ENCODE data around the gene VPS13C. TPM values are rescaled to one million over a fixed set of nuclear protein-coding genes. Genes with fewer than 3 reads are reported as not detected.
A peak's percentile ranks its signal among the peaks of the same experiment; 100 is the strongest.

Gene VPS13C
- total RNA-seq, 8 experiments from 2014 or later, result 31.2 to 166 (median 63.2) TPM

GRCh38 chr15:61849447-61849846, 210.8 kb downstream of the VPS13C start:
- Histone ChIP-seq H3K4me3 (no peak overlapping the region), H3K4me1 (replicated peaks in 1 of 2) (no peaks in the 10 kb centered on the region), H3K27ac (no peak overlapping the region)
- in situ Hi-C loops (cut with MboI; ENCODE audit: low pct_unique_long_range_greater_than_20kb in 2 of 9, low sequenced_read_pairs in 9 of 9, unreplicated experiment in 9 of 9), result loop anchor here in 5 of 9 experiments (25.0 kb wide), 4 partner anchors 662 to 1487 kb away; no protein-coding TSS in a partner anchor
- ATAC-seq (replicated peaks in 6 of 8), result peak in 2 of 8 experiments; percentile 72 to 75
- WGBS, 10 experiments, result 0 to 100% (median 89%) methylated on average over 1 of the region's 1 CpG; no CpG with 5 or more reads in 2 of the 10 experiments

GRCh38 chr15:61841466-61841865, 218.8 kb downstream of the VPS13C start:
- no peak for ATAC-seq (replicated peaks in 6 of 8)
- Histone ChIP-seq H3K27ac (no peak overlapping the region), H3K4me3 (no peak overlapping the region), H3K4me1 (replicated peaks in 1 of 2) (peaks cover 0 to 3% of the 10 kb centered on the region in 2 donors)
- in situ Hi-C loops (cut with MboI; ENCODE audit: low pct_unique_long_range_greater_than_20kb in 2 of 9, low sequenced_read_pairs in 9 of 9, unreplicated experiment in 9 of 9), result loop anchor here in 5 of 9 experiments (25.0 kb wide), 4 partner anchors 654 to 1479 kb away; no protein-coding TSS in a partner anchor
- 81 to 97% (median 89%) methylated on average over 5 to 9 of the region's 9 CpGs for WGBS, 10 experiments

- no peak overlapping the region for H3K4me3 ChIP-seq
- WGBS, 10 experiments, result 58 to 85% (median 77%) methylated on average over 1 to 9 of the region's 12 CpGs; no CpG with 5 or more reads in 3 of the 10 experiments
Measured at GRCh38 chr15:61840090-61840489, 220.2 kb downstream of the VPS13C start.

GRCh38 chr15:61839546-61839945, 220.7 kb downstream of the VPS13C start:
- in situ Hi-C loops (cut with MboI; ENCODE audit: low pct_unique_long_range_greater_than_20kb in 2 of 9, low sequenced_read_pairs in 9 of 9, unreplicated experiment in 9 of 9), result loop anchor here in 7 of 9 experiments (10.0 to 25.0 kb wide), 5 partner anchors 652 to 1477 kb away; no protein-coding TSS in a partner anchor
- no peak overlapping the region for H3K4me3 ChIP-seq
- H3K27ac ChIP-seq, result no peak overlapping the region
- no peak for ATAC-seq (replicated peaks in 6 of 8)
- H3K4me1 ChIP-seq (replicated peaks in 1 of 2), result peaks cover 3% of the 10 kb centered on the region in 2 donors
- 42 to 100% (median 91%) methylated on average over 2 to 7 of the region's 8 CpGs; no CpG with 5 or more reads in 3 of the 10 experiments for WGBS, 10 experiments

More at GRCh38 chr15:61840090-61840489, 220.2 kb downstream of the VPS13C start:
- no peak for ATAC-seq (replicated peaks in 6 of 8)
- Histone ChIP-seq H3K27ac (no peak overlapping the region), H3K4me1 (replicated peaks in 1 of 2) (peaks cover 3% of the 10 kb centered on the region in 2 donors)
- in situ Hi-C loops (cut with MboI; ENCODE audit: low pct_unique_long_range_greater_than_20kb in 2 of 9, low sequenced_read_pairs in 9 of 9, unreplicated experiment in 9 of 9), result loop anchor here in 5 of 9 experiments (25.0 kb wide), 4 partner anchors 653 to 1478 kb away; no protein-coding TSS in a partner anchor

GRCh38 chr15:61835496-61836106, 224.6 kb downstream of the VPS13C start:
- peak; percentile 57 to 83 (median 76) for ATAC-seq (replicated peaks in 6 of 8)
- Histone ChIP-seq H3K4me1 (replicated peaks in 1 of 2) (peaks cover 3% of the 10 kb centered on the region in 2 donors), H3K4me3 (no peak overlapping the region), H3K27ac (no peak overlapping the region)
- in situ Hi-C loops (cut with MboI; ENCODE audit: low pct_unique_long_range_greater_than_20kb in 2 of 9, low sequenced_read_pairs in 9 of 9, unreplicated experiment in 9 of 9), result loop anchor here in 7 of 9 experiments (10.0 to 25.0 kb wide), 5 partner anchors 648 to 1473 kb away; no protein-coding TSS in a partner anchor
- WGBS, 10 experiments, result 0 to 100% (median 7%) methylated on average over 1 to 4 of the region's 9 CpGs; no CpG with 5 or more reads in 2 of the 10 experiments

- H3K4me1 ChIP-seq (replicated peaks in 1 of 2), result peaks cover 3% of the 10 kb centered on the region in 2 donors
- in situ Hi-C loops (cut with MboI; ENCODE audit: low pct_unique_long_range_greater_than_20kb in 2 of 9, low sequenced_read_pairs in 9 of 9, unreplicated experiment in 9 of 9), result loop anchor here in 7 of 9 experiments (10.0 to 25.0 kb wide), 5 partner anchors 648 to 1473 kb away; no protein-coding TSS in a partner anchor
- H3K27ac ChIP-seq, result no peak overlapping the region
- no peak overlapping the region for H3K4me3 ChIP-seq
- WGBS, 10 experiments, result 0 to 100% (median 85%) methylated on average over 1 to 4 of the region's 9 CpGs; no CpG with 5 or more reads in 4 of the 10 experiments
- ATAC-seq (replicated peaks in 6 of 8), result peak in 6 of 8 experiments; percentile 6 to 41 (median 32)
Measured at GRCh38 chr15:61835029-61835428, 225.2 kb downstream of the VPS13C start.

- WGBS, 10 experiments, result 0 to 100% (median 16%) methylated on average over 1 to 14 of the region's 16 CpGs; no CpG with 5 or more reads in 2 of the 10 experiments
- ATAC-seq (replicated peaks in 6 of 8), result peak; percentile 70 to 85 (median 79)
- H3K4me3 ChIP-seq, result no peak overlapping the region
- H3K27ac ChIP-seq, result no peak overlapping the region
- H3K4me1 ChIP-seq (replicated peaks in 1 of 2), result peaks cover 3% of the 10 kb centered on the region in 2 donors
- in situ Hi-C loops (cut with MboI; ENCODE audit: low pct_unique_long_range_greater_than_20kb in 2 of 9, low sequenced_read_pairs in 9 of 9, unreplicated experiment in 9 of 9), result loop anchor here in 7 of 9 experiments (10.0 to 25.0 kb wide), 5 partner anchors 647 to 1472 kb away; no protein-coding TSS in a partner anchor
Measured at GRCh38 chr15:61834076-61834697, 226.1 kb downstream of the VPS13C start.

- no peak for ATAC-seq (replicated peaks in 6 of 8)
- peaks cover 0 to 3% of the 10 kb centered on the region in 2 donors for H3K4me1 ChIP-seq (replicated peaks in 1 of 2)
- 40 to 100% (median 85%) methylated on average over 1 to 3 of the region's 6 CpGs; no CpG with 5 or more reads in 4 of the 10 experiments for WGBS, 10 experiments
- H3K4me3 ChIP-seq, result no peak overlapping the region
- in situ Hi-C loops (cut with MboI; ENCODE audit: low pct_unique_long_range_greater_than_20kb in 2 of 9, low sequenced_read_pairs in 9 of 9, unreplicated experiment in 9 of 9), result loop anchor here in 7 of 9 experiments (10.0 to 25.0 kb wide), 5 partner anchors 645 to 1470 kb away; no protein-coding TSS in a partner anchor
- no peak overlapping the region for H3K27ac ChIP-seq
Measured at GRCh38 chr15:61832223-61832622, 228.0 kb downstream of the VPS13C start.

- Histone ChIP-seq H3K27ac (no peak overlapping the region), H3K4me3 (no peak overlapping the region), H3K4me1 (replicated peaks in 1 of 2) (peaks cover 0 to 3% of the 10 kb centered on the region in 2 donors)
- in situ Hi-C loops (cut with MboI; ENCODE audit: low pct_unique_long_range_greater_than_20kb in 2 of 9, low sequenced_read_pairs in 9 of 9, unreplicated experiment in 9 of 9), result loop anchor here in 7 of 9 experiments (10.0 to 25.0 kb wide), 5 partner anchors 644 to 1469 kb away; no protein-coding TSS in a partner anchor
- ATAC-seq (replicated peaks in 6 of 8), result no peak
- WGBS, 10 experiments, result 40 to 86% (median 60%) methylated on average over 1 of the region's 10 CpGs; no CpG with 5 or more reads in 7 of the 10 experiments
Measured at GRCh38 chr15:61831505-61831921, 228.7 kb downstream of the VPS13C start.

- Histone ChIP-seq H3K4me3 (no peak overlapping the region), H3K4me1 (replicated peaks in 1 of 2) (peaks cover 0 to 3% of the 10 kb centered on the region in 2 donors), H3K27ac (no peak overlapping the region)
- in situ Hi-C loops (cut with MboI; ENCODE audit: low pct_unique_long_range_greater_than_20kb in 2 of 9, low sequenced_read_pairs in 9 of 9, unreplicated experiment in 9 of 9), result loop anchor here in 7 of 9 experiments (10.0 to 25.0 kb wide), 5 partner anchors 643 to 1468 kb away; no protein-coding TSS in a partner anchor
- WGBS, 10 experiments, result 34 to 100% (median 79%) methylated on average over 2 to 7 of the region's 12 CpGs; no CpG with 5 or more reads in 2 of the 10 experiments
- ATAC-seq (replicated peaks in 6 of 8), result no peak
Measured at GRCh38 chr15:61830536-61831330, 229.5 kb downstream of the VPS13C start.

- in situ Hi-C loops (cut with MboI; ENCODE audit: low pct_unique_long_range_greater_than_20kb in 2 of 9, low sequenced_read_pairs in 9 of 9, unreplicated experiment in 9 of 9), result loop anchor here in 5 of 9 experiments (25.0 kb wide), 4 partner anchors 642 to 1467 kb away; no protein-coding TSS in a partner anchor
- ATAC-seq (replicated peaks in 6 of 8), result no peak
- Histone ChIP-seq H3K4me3 (no peak overlapping the region), H3K4me1 (replicated peaks in 1 of 2) (no peaks in the 10 kb centered on the region), H3K27ac (no peak overlapping the region)
- 60 to 84% (median 71%) methylated on average over 1 to 3 of the region's 7 CpGs; no CpG with 5 or more reads in 6 of the 10 experiments for WGBS, 10 experiments
Measured at GRCh38 chr15:61829514-61829889, 230.7 kb downstream of the VPS13C start.
